HG03571 (cell line): ENCODE results near the gene MMP26.

Experiments
- ATAC-seq: cut with Tn5 transposase; IDR thresholded peaks from one replicate; pipeline ENCODE4 v1.9.1; 2021; ENCODE audit not compliant: unreplicated experiment

The MMP26 gene

DNA sequence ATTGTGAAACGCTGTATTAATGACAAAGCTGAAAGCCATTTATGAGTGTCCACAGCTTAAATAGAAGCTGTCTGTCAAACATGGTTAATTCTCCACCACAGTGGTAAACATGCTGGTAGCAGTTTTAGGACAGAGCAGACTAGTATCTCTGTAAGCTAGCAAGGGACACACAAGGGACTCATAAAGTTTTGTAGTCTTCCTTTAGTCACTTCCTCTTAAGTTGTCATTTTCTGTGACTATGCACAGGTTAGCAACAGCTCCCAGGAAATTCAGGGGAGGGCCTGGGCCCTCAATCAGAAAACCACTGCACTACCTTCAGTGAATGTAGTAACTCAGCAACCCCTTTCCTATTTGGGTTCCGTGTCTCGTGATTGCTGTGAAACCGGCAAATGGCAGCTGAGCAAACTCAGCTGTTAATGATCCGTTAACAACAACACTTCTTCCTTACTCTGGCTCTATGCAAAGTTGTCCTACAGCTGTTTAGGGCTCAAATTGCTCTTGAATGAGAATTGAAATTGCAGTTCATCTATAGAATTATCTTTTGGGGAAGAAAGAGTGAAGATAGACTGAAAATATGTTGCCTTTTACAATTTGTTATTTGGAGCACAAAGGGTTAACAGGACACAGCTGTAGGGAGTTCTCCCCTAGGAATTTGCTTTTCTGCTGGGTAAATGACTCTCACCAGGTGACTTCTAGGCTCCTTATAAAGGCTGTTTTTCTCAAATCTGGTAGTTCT is at the start of gene MMP26:
MMP26 (plus strand) TSS at position 731 of the 736 bp plus-strand sequence.
- no peak for ATAC-seq

- no peak for ATAC-seq
Observed at GRCh38 chr11:4658629-4659445, 45.7 kb upstream of the MMP26 start.

DNA sequence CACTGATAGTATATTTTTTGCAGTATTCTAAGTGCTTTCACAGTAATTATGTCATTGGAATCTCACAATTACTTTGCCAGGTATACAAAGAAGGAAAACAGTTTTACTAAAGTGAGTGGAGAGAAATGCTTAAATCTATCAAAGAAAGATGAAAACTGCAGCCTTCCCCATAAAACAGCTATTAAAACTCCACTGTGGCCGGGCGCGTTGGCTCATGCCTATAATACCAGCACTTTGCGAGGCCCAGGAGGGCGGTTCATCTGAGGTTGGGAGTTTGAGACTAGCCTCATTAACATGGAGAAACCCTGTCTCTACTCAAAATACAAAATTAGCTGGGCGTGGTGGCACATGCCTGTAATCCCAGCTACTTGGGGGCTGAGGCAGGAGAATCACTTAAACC is 41.7 kb upstream of the MMP26 start:
- no peak for ATAC-seq

DNA sequence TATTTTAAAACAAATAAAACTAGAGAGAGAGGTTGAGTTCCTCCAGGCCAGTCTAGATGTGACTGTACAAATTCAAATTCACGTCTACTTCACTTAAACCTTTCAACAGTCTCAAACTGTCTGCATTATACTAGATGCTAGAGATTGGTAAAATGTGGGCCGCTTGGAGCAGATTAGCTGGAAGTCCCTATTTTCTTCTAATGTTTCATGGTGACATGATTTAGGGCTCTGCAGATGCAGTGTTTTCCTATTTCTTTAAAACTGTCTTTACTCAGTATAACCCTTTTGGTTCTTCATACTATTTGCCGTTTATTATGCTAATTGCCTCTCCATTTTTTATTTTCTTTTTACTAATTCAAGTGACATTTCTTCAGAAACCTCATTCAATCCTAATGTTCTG is 40.4 kb upstream of the MMP26 start:
- ATAC-seq, result no peak

GRCh38 chr11:4664786-4665185 is 39.8 kb upstream of the MMP26 start:
- no peak for ATAC-seq

DNA sequence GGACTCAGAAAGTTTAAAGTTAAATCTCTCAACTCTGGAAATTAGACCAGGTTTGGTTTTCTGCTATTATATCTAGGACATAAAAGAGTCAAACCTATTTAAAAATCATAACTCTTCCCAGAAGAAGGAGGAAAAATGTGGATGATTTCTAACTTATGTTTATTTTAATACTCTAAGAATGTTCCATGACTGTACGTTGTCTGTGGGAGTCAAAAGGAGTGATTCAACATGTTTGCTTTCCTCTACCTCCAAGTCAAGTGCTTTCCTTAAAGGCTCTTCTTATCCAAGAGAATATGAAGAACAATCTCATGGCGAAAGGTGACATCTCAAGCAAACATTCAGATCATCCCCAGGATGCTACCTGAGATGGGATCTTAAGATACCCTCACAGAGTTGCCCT is 39.2 kb upstream of the MMP26 start:
- ATAC-seq, result no peak

GRCh38 chr11:4671741-4672140 is 32.8 kb upstream of the MMP26 start:
- no peak for ATAC-seq

- no peak for ATAC-seq
Observed at GRCh38 chr11:4672470-4672869, 32.1 kb upstream of the MMP26 start.

GRCh38 chr11:4673781-4674180 is 30.8 kb upstream of the MMP26 start:
- no peak for ATAC-seq

DNA sequence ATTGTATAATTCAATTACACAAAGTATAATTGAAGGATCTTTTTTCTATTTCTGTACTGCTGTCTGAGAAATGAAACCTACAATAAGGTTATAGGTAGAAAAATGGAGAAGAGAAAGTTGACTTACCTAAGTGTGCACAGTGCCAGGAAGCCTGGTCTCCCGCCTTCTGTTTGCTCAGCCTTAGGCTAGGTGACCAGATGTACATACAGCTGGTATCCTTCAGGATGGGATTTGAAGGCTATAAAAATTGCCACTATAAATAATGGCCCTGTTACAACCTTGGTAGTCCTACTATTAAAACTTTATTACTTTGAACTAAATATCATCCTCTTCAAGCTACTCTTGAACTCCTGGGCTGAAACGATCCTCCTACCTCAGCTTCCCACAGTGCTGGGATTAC is 26.6 kb upstream of the MMP26 start:
- no peak for ATAC-seq

GRCh38 chr11:4680341-4680740 is 24.2 kb upstream of the MMP26 start:
- no peak for ATAC-seq

DNA sequence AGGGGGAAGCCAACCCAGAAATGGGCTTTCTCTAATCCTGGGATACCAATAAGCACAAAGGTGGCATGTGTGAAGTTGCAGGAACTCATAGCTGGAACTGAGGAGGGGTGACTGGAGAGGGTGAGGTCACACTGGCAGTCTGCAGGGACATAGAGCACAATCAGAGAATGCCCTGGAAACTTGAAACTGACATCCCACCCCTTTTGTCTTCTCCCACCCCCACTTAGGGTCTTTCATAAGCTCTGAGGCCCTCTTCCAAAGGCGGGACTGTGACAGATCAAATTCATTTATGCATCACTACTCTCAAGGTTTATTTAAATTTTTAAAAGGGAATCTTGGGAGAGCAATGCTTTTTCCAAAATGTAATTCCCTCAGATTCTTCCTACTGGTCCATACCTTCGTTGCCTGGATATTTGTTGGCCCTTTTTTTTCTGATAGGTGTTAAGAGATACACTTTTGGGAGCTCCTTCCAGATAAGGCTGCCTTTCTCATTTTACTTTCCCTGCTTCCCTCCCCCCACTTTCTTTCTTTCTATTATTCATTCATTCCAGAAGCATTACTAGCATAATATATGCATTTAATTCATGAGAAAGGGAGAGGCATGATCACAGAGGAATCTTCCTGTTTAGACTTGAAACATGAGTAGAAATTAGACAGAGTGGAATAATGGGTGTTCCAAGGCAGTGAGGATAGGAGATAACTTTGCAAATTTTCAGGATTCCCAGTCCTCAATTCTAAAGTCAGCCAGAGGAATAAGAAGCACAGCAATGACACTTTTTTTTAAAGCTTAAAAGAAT is 21.8 kb upstream of the MMP26 start:
- no peak for ATAC-seq

- no peak for ATAC-seq
Observed at GRCh38 chr11:4684631-4685285, 19.8 kb upstream of the MMP26 start.

DNA sequence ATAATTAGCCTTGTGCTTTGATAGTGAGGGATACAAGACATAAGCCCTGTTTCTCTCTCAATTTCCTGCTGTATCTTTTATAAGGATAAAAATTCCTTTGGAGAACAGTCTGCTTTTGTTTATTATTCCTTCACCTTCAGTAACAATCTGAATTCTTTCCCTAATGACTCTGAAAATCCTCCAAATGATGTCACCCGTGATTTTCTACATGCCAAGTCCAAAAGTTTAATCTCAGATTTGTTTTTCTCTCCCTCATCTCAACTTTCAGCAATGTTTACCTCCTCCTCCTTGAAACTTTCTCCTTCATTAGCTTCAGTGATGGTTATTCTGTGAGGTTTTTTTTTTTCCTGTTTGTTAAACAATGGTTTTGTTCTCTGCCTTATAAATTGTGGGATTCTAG is 9.1 kb upstream of the MMP26 start:
- ATAC-seq, result no peak

- ATAC-seq, result no peak
Observed at GRCh38 chr11:4697585-4697984, 7.0 kb upstream of the MMP26 start, which contains the start of gene OR51E2. Gene OR51E2 (minus strand): TSS chr11:4697853. CDS start chr11:4682711, 15,142 bp downstream.

- peak; percentile 87 for ATAC-seq
Observed at GRCh38 chr11:4699697-4700435, 4.7 kb upstream of the MMP26 start.

- no peak for ATAC-seq
Observed at GRCh38 chr11:4700436-4700820, 4.2 kb upstream of the MMP26 start.

DNA sequence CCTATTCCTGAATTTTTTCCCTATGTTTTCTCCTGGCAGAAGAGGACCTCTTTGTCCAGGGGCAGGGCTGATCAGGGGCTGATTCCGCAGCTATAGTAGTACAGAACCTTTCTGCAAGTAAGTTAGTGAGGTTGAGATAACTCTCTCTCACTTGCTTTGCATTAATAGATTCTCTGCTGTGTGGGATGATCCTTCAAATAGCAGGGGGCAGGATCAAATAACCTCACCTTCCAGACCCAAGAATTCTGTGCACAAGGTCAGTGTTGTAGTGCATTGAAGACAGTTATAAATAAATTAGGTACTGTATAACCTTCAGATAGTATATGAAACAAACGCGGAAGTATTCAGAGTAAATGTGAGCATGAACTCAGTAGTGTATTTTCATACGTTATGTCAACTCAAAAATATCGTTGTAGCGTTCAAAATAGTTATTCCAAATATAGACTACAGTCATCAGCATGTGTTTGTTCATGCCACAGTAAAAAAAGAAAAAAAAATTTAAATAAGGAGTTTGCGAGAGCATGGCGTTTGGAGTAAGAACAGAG is 278 bp downstream of the MMP26 start:
- no peak for ATAC-seq

DNA sequence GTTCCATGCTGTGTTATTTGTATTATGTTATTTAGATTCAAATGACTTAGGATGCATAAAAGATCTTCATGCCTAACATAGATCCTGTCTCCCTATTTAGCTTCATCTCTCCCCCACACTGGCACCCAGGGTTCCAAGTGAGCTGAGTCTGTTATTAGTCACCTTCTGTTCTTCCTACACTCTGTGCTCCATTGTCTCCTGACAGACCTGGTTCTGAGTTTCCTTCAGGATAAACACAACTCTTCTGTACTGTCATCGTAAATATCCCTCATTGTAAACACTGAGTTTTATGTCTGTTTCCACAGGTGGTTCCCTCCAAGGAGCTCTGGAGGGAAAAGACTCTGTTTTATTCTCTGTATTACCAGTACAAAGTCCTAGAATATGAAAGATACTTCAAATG is 8.7 kb downstream of the MMP26 start:
- no peak for ATAC-seq

DNA sequence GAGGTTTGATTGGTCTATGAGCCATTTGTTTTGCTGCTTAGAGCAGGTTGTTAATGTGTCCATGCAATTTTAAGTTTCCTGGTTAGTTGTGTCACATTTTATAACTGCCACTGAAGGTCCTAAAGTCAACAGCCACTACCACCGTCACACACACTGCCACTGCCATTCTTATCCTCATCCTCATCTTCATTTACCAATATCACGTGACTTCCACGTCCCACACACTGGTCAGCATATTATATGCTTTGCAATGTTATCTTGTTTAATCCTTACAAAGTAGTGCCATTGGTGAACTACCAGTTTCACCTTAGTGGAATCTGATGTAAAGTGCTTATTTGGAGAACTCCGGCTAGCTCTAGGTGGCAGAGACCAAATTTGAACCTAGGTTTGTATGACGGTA is 9.7 kb downstream of the MMP26 start:
- ATAC-seq, result no peak
